Stimulated activated CD4-positive, alpha-beta T cell treated with anti-CD3 and anti-CD28 coated beads, Interleukin-12 subunit alpha, Interleukin-12 subunit beta, amount 100 ng/mL, for 4 hours (primary cell): ENCODE results near the gene AUNIP.

ENCODE experiments used
- DNase-seq: peaks from one replicate; pipeline ENCODE4 v3.0.0-alpha.2; 2020

Gene AUNIP

DNA sequence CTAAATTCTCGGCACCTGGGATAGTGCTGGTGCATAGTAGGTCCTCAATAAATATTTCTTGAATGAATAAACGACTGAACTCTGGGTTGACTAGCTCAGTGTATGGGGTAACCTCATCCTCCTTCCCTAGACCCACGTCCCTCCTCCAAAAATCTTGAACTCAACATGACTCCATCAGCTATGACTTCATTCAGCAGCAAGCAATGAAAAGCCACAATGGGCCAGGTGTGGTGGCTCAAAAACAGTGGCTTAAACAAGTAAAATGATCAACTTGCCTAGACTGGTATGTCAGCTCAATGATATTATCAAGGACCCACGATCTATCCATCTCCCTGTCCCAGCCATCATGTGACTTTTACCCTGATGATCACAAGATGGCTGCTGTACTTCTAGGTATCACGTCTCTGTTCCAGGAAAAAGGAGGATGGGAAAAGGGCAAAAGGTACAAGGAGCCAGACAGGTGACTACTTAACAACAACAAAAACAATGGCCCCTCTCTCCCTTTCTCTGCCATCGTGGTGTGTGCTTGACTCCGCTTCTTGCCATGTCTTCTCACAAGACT, 29.2 kb upstream of the AUNIP start:
- no peak for DNase-seq

GRCh38 chr1:25885602-25886001, 26.3 kb upstream of the AUNIP start:
- DNase-seq: no peak

- DNase-seq: no peak
Observed at GRCh38 chr1:25881266-25881665, 22.0 kb upstream of the AUNIP start.

DNA sequence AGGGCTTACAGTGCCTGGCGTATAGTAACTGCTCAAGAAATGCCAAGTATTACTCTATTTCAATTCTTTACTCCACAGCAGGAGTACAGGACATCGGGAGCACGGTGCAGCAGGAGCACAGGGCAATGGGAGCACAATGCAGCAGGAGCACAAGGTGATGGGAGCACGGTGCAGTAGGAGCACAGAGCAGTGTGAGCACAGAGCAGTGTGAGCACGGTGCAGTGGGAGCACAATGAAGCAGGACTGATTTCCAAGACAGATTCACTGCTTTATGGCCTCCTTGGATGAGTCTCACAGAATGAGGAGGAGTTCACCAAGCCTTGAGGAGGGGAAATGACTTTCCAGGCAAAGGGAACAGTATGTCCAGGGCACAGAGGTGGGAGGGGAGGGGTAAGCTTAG, 21.3 kb upstream of the AUNIP start:
- no peak for DNase-seq

GRCh38 chr1:25879675-25880074, 20.4 kb upstream of the AUNIP start:
- no peak for DNase-seq

DNA sequence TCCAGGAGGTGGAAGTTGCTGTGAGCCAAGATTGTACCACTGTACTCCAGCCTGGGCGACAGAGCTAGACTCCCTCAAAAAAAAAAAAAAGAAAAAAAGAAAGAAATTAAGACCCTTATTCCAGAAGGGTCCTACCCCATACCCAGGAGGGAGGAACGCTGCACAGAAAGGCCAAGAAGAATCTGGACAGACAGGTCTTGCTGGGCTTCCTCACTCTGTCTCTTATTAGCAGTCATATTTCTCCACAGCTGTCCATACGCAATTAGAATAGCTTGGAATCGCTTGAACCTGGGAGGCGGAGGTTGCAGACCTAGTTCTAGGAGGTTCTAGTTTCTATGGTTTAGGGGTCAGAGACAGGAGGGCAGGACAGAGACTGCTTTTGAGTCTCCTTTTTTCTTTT, 19.4 kb upstream of the AUNIP start:
- no peak for DNase-seq

- no peak for DNase-seq
Observed at GRCh38 chr1:25877155-25877554, 17.9 kb upstream of the AUNIP start.

DNA sequence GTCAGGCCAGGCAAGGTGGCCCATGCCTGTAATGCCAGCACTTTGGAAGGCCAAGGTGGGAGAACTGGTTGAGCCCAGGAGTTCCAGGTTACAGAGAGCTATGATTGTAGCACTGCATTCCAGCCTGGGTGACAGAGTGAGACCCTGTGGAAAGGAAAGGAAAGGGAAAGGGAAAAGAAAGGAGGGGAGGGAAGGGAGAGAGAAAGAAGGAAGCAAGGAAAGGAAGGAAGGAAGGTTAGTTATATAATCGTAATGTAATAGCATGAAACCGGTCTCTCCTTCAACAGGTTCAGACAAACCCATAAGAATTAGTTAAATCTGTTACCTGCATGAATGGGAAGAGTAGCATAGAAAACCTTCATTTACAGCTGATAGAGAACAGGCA, 17.4 kb upstream of the AUNIP start:
- DNase-seq: no peak

GRCh38 chr1:25875856-25876692, 16.8 kb upstream of the AUNIP start:
- DNase-seq: no peak

DNA sequence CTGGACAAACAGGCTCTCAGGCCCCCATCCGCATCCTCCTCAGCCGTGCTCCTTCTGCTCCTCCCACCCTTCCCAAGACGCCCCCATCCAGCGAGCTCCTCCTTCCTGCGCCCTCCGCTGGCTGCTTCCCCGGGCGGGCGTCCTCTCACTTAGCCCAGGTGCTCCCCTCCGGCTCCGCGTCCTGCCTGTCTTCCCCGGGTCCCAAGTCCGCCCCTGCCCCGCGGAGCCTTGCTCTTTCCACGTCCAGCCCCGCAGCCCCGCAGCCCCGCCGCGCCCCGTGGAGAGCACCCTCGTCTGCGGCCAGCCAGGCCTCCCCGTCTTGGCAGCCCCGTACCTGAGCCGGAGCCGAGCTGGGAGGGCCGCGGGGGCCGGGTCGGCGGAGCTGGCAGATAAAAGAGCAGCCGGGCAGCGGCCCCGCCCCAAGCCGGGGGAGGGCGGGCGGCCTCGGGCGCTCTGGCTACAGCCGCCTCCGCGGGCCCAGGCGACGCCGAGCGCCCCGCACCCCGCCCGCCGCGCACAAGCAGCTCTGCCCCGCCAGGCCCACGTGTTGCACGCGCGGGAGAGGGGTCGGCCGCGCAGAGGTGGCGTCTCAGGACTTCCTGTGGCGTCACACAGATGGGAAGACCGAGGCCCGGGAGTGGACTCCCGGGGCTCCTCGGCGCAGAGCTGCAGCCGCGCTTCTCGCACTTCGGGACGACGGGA, 16.0 kb upstream of the AUNIP start, which contains the start of gene PAQR7:
Gene PAQR7, minus strand, starts transcription at position 555 of the 702 bp plus-strand sequence. CDS start 11,869 bp downstream, outside the sequence.
- DNase-seq: peak; percentile 63

GRCh38 chr1:25874635-25875153, 15.4 kb upstream of the AUNIP start:
- DNase-seq: no peak

DNA sequence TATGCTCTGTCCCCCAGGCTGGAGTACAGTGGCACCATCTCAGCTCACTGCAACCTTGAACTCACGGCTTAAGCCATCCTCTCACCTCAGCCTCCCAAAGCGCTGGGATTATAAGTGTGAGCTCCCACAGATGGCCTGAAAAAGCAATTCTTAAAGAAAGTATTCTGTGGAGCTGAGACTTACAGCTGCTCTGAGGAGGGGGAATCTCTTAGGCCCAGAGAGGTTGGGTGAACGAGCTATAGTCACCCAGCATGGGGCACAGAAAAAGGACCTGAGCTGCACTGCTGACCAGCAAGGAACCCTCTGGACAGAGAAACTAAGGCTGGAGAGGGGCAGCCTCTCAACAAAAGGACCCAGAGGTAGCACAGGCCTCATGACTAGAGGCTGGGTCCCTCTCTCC, 15.0 kb upstream of the AUNIP start:
- no peak for DNase-seq

DNA sequence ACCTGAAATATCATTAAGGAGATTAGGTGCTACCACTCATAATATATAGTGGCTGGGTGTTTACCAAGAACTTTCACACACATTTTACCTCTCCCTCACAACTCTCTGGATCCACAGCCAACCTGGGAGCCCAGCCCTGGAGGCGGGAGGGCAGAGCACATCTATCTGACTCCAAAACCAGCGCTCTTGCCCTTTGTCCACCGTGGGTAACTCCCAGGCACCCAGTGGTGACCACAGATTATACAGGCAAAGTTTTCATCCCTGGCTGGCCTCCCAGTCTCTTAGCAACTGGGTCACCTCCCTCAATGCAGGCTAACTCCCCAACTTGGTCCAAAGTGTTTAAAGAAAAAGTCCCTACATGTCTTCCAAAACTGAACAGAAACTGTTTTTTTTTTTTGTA, 13.9 kb upstream of the AUNIP start:
- DNase-seq: no peak

DNA sequence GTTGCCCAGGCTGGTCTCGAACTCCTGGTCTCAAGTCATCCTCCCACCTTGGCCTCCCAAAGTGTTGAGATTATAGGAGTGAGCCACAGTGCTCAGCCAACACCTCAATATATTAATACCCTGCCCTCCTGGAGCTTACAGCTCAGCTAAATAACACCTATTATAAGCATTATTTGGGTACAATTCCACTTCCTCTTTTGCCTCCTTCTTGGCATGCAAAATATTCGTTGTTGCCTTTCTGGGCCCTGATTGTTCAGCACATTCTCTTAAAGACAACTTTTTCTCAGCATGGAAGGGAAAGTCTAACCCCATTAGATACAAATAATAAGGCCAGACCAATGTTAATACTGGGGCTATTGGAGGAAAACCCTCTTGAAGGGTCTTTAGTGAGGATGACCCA, 13.5 kb upstream of the AUNIP start:
- DNase-seq: no peak

GRCh38 chr1:25871704-25872494, 12.6 kb upstream of the AUNIP start:
- no peak for DNase-seq

DNA sequence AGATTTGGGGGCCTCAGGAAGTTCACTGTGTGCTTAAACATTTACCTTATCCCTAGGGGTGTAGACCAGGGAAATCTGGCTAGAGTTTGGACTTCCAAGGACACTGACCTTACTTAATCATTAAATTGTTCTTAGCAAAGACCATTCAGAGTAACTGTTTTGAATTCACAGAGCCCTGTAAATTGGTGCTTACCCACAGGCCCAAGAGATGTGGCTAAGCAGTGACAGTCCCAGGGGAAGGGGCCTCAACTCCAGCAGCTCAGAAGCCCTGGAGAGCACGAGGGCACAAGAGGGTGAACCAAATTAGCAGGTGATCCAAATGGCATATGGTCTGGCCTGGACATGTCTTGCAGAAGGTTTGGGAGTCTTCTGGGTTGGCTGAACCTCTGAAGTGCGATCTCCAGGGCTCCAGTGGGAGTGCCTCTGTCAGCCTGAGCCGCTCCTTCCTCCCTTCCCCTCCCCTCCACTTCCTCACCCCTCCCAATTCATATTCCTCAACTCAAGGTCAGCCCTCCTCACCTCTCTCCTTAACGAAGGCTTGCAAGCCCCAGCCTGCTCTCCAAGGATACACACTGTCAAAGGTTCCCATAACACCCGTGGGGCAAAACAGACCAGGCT, 11.9 kb upstream of the AUNIP start:
- no peak for DNase-seq

GRCh38 chr1:25870614-25871013, 11.4 kb upstream of the AUNIP start:
- no peak for DNase-seq

GRCh38 chr1:25869909-25870606, 10.8 kb upstream of the AUNIP start:
- no peak for DNase-seq

DNA sequence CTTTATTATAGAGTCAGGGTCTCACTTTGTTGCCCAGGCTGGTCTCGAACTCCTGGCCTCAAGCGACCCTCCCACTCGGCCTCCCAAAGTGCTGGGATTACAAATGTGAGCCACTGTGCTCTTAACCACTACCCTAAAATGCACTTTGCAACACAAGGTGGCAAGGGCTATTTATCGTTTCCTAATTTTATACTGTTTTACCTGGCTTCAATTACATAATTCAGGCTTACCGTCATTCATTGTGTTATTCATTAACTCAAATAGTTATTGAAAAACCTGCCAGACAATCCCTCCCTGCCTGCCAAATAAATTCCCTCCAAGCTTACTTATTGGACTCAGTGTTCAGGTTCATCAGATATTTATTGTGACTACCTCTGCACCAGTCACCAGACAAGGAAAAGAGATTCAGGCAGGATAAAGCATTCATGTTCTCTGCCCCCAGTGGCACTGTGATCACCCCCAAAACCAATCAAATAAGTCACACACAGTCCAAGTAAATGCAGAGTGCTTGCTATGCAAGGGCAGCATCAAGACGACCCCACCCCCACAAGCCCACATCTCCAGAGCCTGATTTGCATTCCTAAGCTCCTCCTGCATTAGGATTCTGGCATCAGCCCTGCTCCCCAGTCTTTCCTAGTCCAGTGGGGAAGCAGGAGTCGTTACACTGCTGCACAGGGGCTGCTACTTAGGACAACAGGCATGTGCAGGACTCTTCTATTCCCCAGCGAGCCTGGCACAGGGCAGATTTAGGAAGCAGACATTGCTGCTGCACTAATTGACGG, 8.1 kb upstream of the AUNIP start:
- no peak for DNase-seq

- DNase-seq: no peak
Observed at GRCh38 chr1:25866288-25866687, 7.0 kb upstream of the AUNIP start.

- no peak for DNase-seq
Observed at GRCh38 chr1:25864434-25864833, 5.2 kb upstream of the AUNIP start.
